Measurements from ENCODE around the gene STUB1. TPM values are rescaled to one million over a fixed set of nuclear protein-coding genes. Genes with fewer than 3 reads are reported as not detected.
A peak's percentile ranks its signal among the peaks of the same experiment; 100 is the strongest.

STUB1 gene
- total RNA-seq, 2 experiments from 2014 or later, result 72.4 to 85.5 TPM

DNA sequence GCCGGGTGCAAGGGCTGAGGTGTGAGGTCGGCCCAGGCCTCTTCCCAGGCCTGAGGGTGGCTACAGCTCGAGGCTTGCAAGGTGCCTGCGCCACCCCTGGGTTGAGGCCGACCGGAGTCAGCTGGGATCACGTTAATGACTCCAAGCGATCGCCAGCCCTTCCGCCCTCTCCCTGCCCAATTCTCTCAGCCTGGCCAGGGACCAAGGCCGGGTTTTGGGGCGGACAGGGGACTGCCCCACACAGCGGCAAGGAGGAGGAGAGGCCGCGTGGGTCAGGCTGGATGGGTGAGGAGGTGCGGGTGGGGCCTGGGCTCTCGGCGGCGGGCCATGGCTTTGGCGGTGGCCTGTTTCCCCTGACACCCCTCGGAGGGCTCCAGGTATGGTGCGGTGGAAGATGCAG is 13.2 kb downstream of the STUB1 start:
- Histone ChIP-seq H2AFZ (ENCODE audit: low read length) (no peak overlapping the region), H3K4me2 (ENCODE audit: low read length) (no peak overlapping the region), H3K27ac (ENCODE audit: low read depth, low read length, poor library complexity, severe bottlenecking) (no peak overlapping the region), H3K9me2 (ENCODE audit: insufficient read depth, low read length) (no peaks in the 10 kb centered on the region), H4K20me1 (ENCODE audit: insufficient read depth, low read length) (no peaks in the 10 kb centered on the region), H3K36me3 (ENCODE audit: insufficient read depth, low read length) (no peaks in the 10 kb centered on the region), H3K9me3 (ENCODE audit: low read length) (no peaks in the 10 kb centered on the region), H3K4me3 (ENCODE audit: low read depth, low read length, poor library complexity, severe bottlenecking) (no peak overlapping the region), H3K79me2 (ENCODE audit: insufficient read depth, low read depth, low read length) (0 out of 2 replicates have a peak, but pooled peaks cover 8% of the 10 kb centered on the region), H3K4me1 (ENCODE audit: insufficient read depth, low read length, poor library complexity, severe bottlenecking) (peaks cover 27% of the 10 kb centered on the region)
- ChIA-PET CTCF (ENCODE audit: unreplicated experiment) (no interaction called here), POLR2A (no interaction called here)
- TF ChIP-seq EZH2phosphoT487 (IDR thresholded peaks at IDR 0.05; ENCODE audit: borderline replicate concordance, low read depth, low read length), result no peak; the same call in 1 of the 2 replicates
- TF ChIP-seq, protein P1, sequence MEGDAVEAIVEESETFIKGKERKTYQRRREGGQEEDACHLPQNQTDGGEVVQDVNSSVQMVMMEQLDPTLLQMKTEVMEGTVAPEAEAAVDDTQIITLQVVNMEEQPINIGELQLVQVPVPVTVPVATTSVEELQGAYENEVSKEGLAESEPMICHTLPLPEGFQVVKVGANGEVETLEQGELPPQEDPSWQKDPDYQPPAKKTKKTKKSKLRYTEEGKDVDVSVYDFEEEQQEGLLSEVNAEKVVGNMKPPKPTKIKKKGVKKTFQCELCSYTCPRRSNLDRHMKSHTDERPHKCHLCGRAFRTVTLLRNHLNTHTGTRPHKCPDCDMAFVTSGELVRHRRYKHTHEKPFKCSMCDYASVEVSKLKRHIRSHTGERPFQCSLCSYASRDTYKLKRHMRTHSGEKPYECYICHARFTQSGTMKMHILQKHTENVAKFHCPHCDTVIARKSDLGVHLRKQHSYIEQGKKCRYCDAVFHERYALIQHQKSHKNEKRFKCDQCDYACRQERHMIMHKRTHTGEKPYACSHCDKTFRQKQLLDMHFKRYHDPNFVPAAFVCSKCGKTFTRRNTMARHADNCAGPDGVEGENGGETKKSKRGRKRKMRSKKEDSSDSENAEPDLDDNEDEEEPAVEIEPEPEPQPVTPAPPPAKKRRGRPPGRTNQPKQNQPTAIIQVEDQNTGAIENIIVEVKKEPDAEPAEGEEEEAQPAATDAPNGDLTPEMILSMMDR (conservative IDR thresholded peaks at IDR 0.05; ENCODE audit: low read length), result no peak
- no peak for DNase-seq (ENCODE audit: low spot score)
- intact Hi-C loops (cut with micrococcal nuclease; ENCODE audit: unreplicated experiment), result no loop called here
- BruUV-seq (replicated peaks), result no TSS peak

DNA sequence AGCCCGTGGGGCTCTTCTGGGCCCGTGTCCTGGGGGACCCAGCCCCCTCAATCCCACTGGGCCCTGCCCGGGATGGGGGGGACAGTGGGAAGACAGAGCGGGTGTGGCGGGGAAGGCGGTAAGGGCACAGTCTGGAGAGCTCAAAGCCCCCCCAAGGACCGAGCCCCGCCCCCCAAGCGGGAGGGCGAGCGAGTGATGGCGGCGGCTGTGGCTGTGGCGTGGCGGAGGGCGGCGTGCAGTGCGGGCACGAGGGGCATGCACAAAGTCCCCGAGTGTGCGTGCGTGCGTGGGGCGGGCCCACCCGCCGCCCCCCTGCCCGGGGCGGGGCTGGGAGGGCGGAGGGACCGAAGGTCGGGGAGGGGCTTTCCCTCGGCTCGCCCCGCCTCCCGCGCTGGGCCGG is 13.6 kb downstream of the STUB1 start:
- Histone ChIP-seq H3K27ac (ENCODE audit: low read depth, low read length, poor library complexity, severe bottlenecking) (no peak overlapping the region), H3K36me3 (ENCODE audit: insufficient read depth, low read length) (no peaks in the 10 kb centered on the region)
- BruUV-seq (replicated peaks), result no TSS peak

GRCh38 chr16:694187-694862 is 14.1 kb downstream of the STUB1 start:
- H3K9me2 ChIP-seq (ENCODE audit: insufficient read depth, low read length), result no peaks in the 10 kb centered on the region
- peaks cover 20% of the 10 kb centered on the region for H3K4me1 ChIP-seq (ENCODE audit: insufficient read depth, low read length, poor library complexity, severe bottlenecking)
- H3K27ac ChIP-seq (ENCODE audit: low read depth, low read length, poor library complexity, severe bottlenecking), result no peak overlapping the region
- intact Hi-C loops (cut with micrococcal nuclease; ENCODE audit: unreplicated experiment), result no loop called here
- H3K9me3 ChIP-seq (ENCODE audit: low read length), result no peaks in the 10 kb centered on the region
- no peak overlapping the region for H2AFZ ChIP-seq (ENCODE audit: low read length)
- DNase-seq (ENCODE audit: low spot score), result no peak
- no TSS peak for BruUV-seq (replicated peaks)
- H4K20me1 ChIP-seq (ENCODE audit: insufficient read depth, low read length), result no peaks in the 10 kb centered on the region
- ChIA-PET POLR2A (no interaction called here), CTCF (ENCODE audit: unreplicated experiment) (no interaction called here)
- no peaks in the 10 kb centered on the region for H3K36me3 ChIP-seq (ENCODE audit: insufficient read depth, low read length)
- H3K79me2 ChIP-seq (ENCODE audit: insufficient read depth, low read depth, low read length), result 0 out of 2 replicates have a peak, but pooled peaks cover 6% of the 10 kb centered on the region
- peak; percentile 100 for TF ChIP-seq EZH2phosphoT487 (IDR thresholded peaks at IDR 0.05; ENCODE audit: borderline replicate concordance, low read depth, low read length)
- TF ChIP-seq, protein P1 (conservative IDR thresholded peaks at IDR 0.05; ENCODE audit: low read length), result no peak
- H3K4me2 ChIP-seq (ENCODE audit: low read length), result peak overlapping the region; percentile 60
- peak overlapping the region; percentile 40 for H3K4me3 ChIP-seq (ENCODE audit: low read depth, low read length, poor library complexity, severe bottlenecking)

More for the DNA sequence above, 13.6 kb downstream of the STUB1 start:
- peaks cover 25% of the 10 kb centered on the region for H3K4me1 ChIP-seq (ENCODE audit: insufficient read depth, low read length, poor library complexity, severe bottlenecking)
- H3K4me3 ChIP-seq (ENCODE audit: low read depth, low read length, poor library complexity, severe bottlenecking), result peak overlapping the region; percentile 40
- 0 out of 2 replicates have a peak, but pooled peaks cover 8% of the 10 kb centered on the region for H3K79me2 ChIP-seq (ENCODE audit: insufficient read depth, low read depth, low read length)
- no peak for DNase-seq (ENCODE audit: low spot score)
- no peaks in the 10 kb centered on the region for H3K9me2 ChIP-seq (ENCODE audit: insufficient read depth, low read length)
- no peaks in the 10 kb centered on the region for H3K9me3 ChIP-seq (ENCODE audit: low read length)
- ChIA-PET CTCF (ENCODE audit: unreplicated experiment) (no interaction called here), POLR2A (no interaction called here)
- TF ChIP-seq, protein P1 (conservative IDR thresholded peaks at IDR 0.05; ENCODE audit: low read length), result no peak
- TF ChIP-seq EZH2phosphoT487 (IDR thresholded peaks at IDR 0.05; ENCODE audit: borderline replicate concordance, low read depth, low read length), result no peak
- H2AFZ ChIP-seq (ENCODE audit: low read length), result no peak overlapping the region
- intact Hi-C loops (cut with micrococcal nuclease; ENCODE audit: unreplicated experiment), result no loop called here
- H4K20me1 ChIP-seq (ENCODE audit: insufficient read depth, low read length), result no peaks in the 10 kb centered on the region
- peak overlapping the region; percentile 60; the same call in 1 of the 2 replicates for H3K4me2 ChIP-seq (ENCODE audit: low read length)

Data from OCI-LY7 (cell line).